CD4-positive, alpha-beta T cell treated with Interleukin-4 for 1 hour (primary cell): Measurements from ENCODE around the gene SEMA5A.
"Not testable (repeated sequence)": the region's sequence is repeated elsewhere in the genome, so short reads cannot be mapped to it uniquely, and the experiment has no call there.

Experiments used
- DNase-seq, 2 donors: peaks; one replicate each; pipeline ENCODE4 v3.0.0-alpha.2; 2020 to 2022

SEMA5A gene

GRCh38 chr5:9390113-9390512 lies 155.8 kb downstream of the SEMA5A start:
- DNase-seq = no peak

GRCh38 chr5:9388941-9389674 lies 156.8 kb downstream of the SEMA5A start:
- no peak for DNase-seq

GRCh38 chr5:9387879-9388278 lies 158.0 kb downstream of the SEMA5A start:
- DNase-seq = no peak

- no peak for DNase-seq
These were observed 158.9 kb downstream of the SEMA5A start for GRCh38 chr5:9386945-9387344.

- DNase-seq = no peak
These were observed 163.4 kb downstream of the SEMA5A start for GRCh38 chr5:9382522-9382921.

- no peak for DNase-seq
These were observed 164.4 kb downstream of the SEMA5A start for GRCh38 chr5:9381464-9381863.

- no peak for DNase-seq
These were observed 165.8 kb downstream of the SEMA5A start for GRCh38 chr5:9380109-9380508.

DNA sequence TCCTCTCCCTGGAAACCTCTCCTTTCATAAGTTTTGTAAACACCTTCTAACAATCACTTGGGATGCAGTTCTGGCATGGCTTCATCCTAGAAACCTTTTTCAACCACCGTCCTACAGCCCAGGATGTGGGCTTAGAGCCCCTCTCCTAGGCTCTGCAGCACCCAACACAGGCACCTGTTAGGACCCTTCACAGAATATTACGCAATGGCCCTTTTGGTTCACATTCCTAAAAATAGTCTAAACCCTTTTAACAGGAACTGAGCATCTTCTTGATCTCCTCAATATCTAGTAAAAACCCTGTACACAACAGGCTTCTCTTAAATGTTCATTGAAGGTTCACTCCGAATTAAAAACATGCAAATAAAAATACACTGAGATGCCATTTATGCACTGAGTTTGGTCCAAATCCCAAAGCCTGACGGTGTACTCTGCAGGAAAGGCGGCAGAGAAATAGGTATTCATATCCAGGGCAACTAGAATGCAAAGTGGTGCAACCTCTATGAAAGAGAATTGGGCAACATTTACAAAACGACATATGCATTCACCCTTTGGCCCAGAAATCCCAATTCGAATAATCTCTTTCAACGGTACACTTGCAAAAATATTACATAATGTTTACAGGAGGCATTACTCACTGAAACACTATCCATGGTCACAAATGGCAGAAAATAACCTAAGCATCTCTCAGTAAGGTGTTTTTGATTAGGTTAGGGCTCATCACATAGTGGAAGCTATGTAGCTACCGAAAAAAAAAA lies 169.3 kb downstream of the SEMA5A start:
- DNase-seq = no peak

- DNase-seq = no peak
These were observed 170.1 kb downstream of the SEMA5A start for GRCh38 chr5:9375756-9376155.

- DNase-seq = no peak
These were observed 171.8 kb downstream of the SEMA5A start for GRCh38 chr5:9374025-9374424.

DNA sequence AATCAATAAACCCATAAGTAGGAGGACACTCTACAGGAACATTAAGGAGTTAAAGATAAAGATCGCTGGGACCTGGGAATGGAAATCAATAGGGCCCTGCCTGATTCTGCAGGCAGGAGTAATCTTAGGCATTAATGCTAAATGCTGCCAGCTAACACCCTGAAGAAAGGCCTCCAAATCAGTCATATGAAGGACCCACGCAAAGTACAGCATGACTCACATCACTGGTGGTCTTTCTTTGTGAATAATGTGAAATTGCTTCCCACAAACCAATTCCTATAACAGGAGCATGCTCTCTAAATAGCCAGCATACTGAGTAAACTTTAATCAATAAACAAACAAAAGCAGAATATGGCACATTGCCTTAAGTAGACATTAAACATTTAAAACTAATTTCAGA lies 172.3 kb downstream of the SEMA5A start:
- no peak for DNase-seq

DNA sequence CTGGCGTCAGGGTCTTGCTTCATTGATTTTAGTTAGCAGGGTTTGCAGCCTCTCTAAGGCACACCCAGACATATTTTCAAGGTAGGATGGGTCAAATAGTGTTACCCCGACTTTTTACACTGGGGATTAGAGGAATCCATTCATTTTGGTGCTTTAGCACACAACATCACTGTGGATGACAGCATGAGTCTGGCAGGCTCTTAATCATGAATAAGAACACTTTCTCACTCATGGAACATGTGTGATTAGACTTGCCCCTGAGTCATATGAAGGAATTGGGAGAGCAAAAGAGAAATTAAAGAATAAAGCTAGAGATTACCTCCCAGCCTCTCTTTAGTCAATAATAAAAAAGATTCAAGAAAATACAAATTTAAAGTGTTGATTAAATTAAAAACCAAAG lies 175.6 kb downstream of the SEMA5A start:
- DNase-seq = no peak

DNA sequence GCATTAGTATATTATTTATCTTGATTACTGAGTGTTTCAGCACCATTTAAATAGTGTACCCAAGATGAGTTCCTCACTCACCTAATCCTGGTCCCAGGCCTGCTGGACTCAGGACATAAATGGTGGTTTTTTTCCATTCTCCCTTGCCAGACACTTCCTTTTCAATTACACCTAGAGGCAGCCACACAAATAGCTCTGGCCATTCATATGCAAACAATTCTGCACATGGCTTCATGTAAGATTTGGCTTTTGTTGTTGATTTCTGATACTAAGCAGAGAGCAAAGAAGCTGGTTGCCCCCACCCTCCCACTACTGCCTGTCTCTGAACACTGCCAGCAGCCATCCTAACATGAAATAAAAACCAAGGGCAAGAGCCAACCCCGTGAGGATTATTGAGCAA lies 180.4 kb downstream of the SEMA5A start:
- no peak for DNase-seq

DNA sequence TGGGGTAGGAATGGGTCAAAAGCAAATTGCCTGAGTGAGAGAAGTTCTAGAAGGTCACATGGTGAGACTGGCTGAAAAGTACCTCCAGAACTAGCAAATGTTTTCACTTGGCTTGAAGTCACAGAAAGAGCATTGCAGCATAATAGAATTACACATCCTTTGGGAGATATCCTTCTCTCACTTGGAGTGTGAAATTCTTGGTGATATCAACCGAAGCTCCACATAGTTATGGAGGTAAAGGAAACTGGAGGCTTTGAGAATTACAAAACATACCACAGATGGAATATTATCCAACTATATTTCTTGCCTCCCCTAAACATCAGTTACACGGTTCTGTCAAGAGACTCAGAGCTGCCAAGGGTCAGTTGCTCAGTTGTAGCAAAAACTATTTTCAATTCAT lies 182.4 kb downstream of the SEMA5A start:
- no peak for DNase-seq

DNA sequence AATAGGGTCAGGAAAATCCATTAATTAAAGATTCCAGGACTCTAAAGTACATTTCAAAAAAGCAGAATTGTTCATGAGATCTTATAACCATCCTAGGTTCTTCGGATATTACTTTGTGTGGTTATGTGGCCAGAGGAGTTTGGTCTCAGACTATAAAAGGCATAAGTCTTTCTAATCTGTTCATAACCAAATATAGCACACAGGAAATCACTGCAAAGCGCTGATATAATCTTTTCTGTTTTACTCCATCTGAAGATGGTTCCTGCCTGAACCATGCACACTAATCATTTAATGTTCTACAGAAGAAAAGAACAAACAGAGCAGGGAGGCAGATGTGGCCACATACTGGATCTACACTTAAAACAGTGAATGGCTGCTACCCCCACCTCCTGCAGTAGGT lies 182.8 kb downstream of the SEMA5A start:
- DNase-seq = peak in 1 of 2 donors; percentile 9

DNA sequence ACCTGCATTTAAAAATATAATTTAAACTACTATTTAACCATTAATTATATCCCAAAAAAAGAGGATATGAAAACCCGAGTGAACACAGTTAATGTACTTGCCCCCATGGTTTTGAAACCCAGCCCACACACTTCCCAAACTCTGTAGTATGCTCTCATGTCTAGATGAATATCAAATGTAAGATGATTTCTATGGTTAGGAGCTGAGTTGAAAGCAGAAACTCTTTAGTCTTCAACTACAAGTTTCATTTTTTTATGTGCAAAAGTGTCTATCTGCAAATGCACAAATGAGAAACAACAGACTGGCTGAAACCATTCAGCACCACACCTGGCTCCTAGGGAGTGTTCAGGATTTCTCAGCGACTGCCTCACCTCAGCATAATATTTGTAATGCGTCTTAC lies 183.3 kb downstream of the SEMA5A start:
- DNase-seq = no peak

DNA sequence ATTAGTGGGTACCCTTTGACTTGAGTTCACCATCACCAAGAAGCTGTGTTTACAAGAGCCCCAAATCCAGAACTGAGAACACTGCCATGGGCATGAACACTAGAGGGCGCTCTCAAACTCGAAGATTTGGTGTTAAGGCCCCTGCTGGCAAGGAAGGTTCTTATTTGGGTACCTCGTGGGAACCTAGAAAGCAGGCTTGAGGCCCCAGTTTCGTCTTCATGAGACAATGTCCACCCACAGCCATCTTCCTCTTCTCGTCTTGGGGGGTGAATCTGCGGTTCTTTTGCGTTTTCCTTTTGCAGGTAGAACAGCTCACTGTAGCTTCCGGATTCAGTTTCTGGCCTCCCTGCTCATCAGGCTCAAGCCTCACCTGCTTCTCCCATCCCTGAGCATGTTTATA lies 184.0 kb downstream of the SEMA5A start:
- peak in 1 of 2 donors; percentile 44 for DNase-seq

DNA sequence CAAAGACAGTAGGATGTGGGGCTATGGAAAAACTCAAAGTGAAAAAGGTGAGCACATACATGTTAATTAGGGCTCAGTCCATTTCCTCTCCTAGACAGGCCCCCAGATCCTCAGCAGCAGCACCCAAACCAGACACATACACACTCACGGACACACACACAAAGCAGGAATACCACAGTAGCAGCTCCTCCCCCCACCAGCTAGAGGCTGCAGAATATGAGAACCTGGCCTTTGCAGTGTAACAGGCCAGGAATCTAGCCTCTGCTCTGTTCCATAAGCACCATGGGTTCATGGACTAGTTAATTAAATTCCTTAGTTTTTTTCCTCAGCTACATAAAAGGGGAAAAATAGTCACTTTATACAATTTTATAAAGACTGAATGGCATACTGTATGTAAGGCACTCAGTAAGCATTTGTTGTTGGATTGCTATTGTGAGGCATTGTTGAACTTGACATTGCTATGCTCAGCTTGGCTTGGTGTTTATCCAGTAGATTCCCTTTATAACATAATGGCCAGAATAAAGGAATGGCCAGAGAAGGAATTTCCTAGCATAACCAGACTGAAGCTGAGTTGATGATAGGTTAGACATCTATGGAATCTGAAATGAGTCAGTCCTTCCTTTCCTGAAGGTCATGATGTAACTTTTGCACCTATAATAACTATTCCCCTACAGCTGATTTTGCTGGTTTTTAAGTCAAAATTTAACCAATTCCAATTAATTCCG lies 186.8 kb downstream of the SEMA5A start:
- no peak for DNase-seq

- no peak for DNase-seq
These were observed 189.5 kb downstream of the SEMA5A start for GRCh38 chr5:9356351-9356825.

DNA sequence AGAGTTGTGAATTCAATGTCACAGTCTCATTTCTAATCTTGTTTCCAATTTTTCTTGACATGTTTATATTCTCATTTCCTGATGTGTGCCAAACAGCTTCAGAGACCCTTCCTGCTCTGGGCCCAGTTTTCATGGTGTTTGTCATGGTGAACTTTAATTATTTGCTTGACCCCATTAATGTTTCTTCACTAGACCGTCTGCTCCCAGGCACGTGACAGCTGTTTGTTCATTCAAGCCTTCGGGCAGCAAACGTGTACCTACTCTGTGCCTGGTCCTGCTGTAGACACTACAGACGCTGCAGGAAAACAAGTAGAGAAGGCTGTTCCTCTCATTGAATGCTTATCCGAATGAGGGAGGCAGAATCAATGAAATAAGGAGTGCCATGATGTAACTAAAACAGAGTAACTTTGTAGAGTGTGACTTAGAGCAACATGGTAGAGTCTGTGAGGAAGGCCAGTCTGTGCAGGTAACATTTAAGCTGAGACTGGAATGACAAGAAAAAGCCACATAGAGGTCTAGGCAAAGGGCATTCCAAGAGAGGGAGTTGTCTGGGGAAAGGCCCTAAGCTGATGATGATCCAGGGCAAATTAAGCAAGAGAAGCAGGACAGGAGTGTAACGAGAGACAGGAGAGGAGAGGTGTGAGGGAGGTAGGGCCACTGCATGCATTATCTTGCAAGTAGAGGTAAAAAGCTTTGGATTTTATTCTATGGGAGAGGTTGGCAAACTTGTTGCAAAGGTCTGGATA lies 191.4 kb downstream of the SEMA5A start:
- DNase-seq = no peak

GRCh38 chr5:9353048-9353447 lies 192.8 kb downstream of the SEMA5A start:
- DNase-seq = not testable (repeated sequence)

GRCh38 chr5:9351546-9351945 lies 194.3 kb downstream of the SEMA5A start:
- DNase-seq = no peak

- DNase-seq = no peak
These were observed 195.5 kb downstream of the SEMA5A start for GRCh38 chr5:9350301-9350797.
